Keratinocyte (primary cell): ENCODE measurements around the gene DNAJA3. TPM values are rescaled to one million over a fixed set of nuclear protein-coding genes. Genes with fewer than 3 reads are reported as not detected.

Experiments
- DNase-seq: peaks from one replicate; pipeline ENCODE4 v3.0.0-alpha.2; 2011; ENCODE audit warnings: low read depth, missing footprints, low spot score
- FAIRE-seq: peaks from 2 replicates; lab custom pipeline; 2011; peaks lifted over from hg19 to GRCh38; lab: Jason Lieb, UNC
- H2AFZ ChIP-seq: 2 replicates; pipeline ENCODE4 v1.6.0; 2012; ENCODE audit warnings: low read length, control low read depth, inconsistent platforms; ENCODE audit not compliant: control insufficient read depth
- H3K27ac ChIP-seq: 2 replicates; pipeline ENCODE4 v1.5.1; 2011; ENCODE audit warnings: low read length; ENCODE audit not compliant: control insufficient read depth, insufficient read depth
- H3K27me3 ChIP-seq: 3 replicates; pipeline ENCODE4 v1.6.0; 2011; ENCODE audit warnings: low read length; ENCODE audit not compliant: control insufficient read depth, insufficient read depth; ENCODE audit errors: extremely low read depth
- H3K36me3 ChIP-seq, 2 experiments: 2 replicates in 1 of 2; 3 replicates in 1 of 2; pipeline ENCODE4 v1.5.1; 2011; ENCODE audit warnings: low read length in 2 of 2, mild to moderate bottlenecking in 1 of 2; ENCODE audit not compliant: control insufficient read depth in 2 of 2, insufficient read depth in 2 of 2; ENCODE audit errors: extremely low read depth in 1 of 2
- H3K4me1 ChIP-seq: 3 replicates; pipeline ENCODE4 v1.5.1; 2011; ENCODE audit warnings: low read length; ENCODE audit not compliant: control insufficient read depth, insufficient read depth; ENCODE audit errors: extremely low read depth
- H3K4me2 ChIP-seq: 3 replicates; pipeline ENCODE4 v1.6.0; 2011; ENCODE audit warnings: low read depth, low read length; ENCODE audit not compliant: control insufficient read depth, insufficient read depth; ENCODE audit errors: extremely low read depth
- H3K4me3 ChIP-seq, 3 experiments: fragments of 200-600 bp in 1 of 3; sonication (generic) in 1 of 3; 2 replicates in 2 of 3; 3 replicates in 1 of 3; pipeline ENCODE4 v1.5.1; 2011 to 2016; ENCODE audit warnings: low read length in 3 of 3, mild to moderate bottlenecking in 3 of 3, control low read depth in 2 of 3, inconsistent platforms in 1 of 3, low read depth in 1 of 3, mixed read lengths in 1 of 3, mixed run types in 1 of 3, moderate library complexity in 1 of 3; ENCODE audit not compliant: control insufficient read depth in 2 of 3, insufficient read depth in 2 of 3; ENCODE audit errors: extremely low read depth in 1 of 3
- H3K79me2 ChIP-seq: 2 replicates; pipeline ENCODE4 v1.6.0; 2012; ENCODE audit warnings: low read length; ENCODE audit not compliant: control insufficient read depth, insufficient read depth
- H3K9ac ChIP-seq: 3 replicates; pipeline ENCODE4 v1.6.0; 2011; ENCODE audit warnings: low read length; ENCODE audit not compliant: control insufficient read depth, insufficient read depth; ENCODE audit errors: extremely low read depth
- H3K9me1 ChIP-seq: 3 replicates; pipeline ENCODE4 v1.6.0; 2011; ENCODE audit warnings: low read length; ENCODE audit not compliant: control insufficient read depth, insufficient read depth; ENCODE audit errors: extremely low read depth
- H3K9me3 ChIP-seq: 2 replicates; pipeline ENCODE4 v1.5.1; 2012; ENCODE audit warnings: low read depth, low read length; ENCODE audit not compliant: control insufficient read depth
- H4K20me1 ChIP-seq: 3 replicates; pipeline ENCODE4 v1.6.0; 2011; ENCODE audit warnings: low read length; ENCODE audit not compliant: control insufficient read depth, insufficient read depth; ENCODE audit errors: extremely low read depth
- EZH2 ChIP-seq: IDR thresholded peaks from one replicate; pipeline ENCODE4 v1.6.1; 2012; ENCODE audit warnings: inconsistent platforms, mild to moderate bottlenecking, low read length, moderate library complexity
- dilution Hi-C: fragments of 300-500 bp; cut with MboI; formaldehyde crosslinking; loops from one replicate; pipeline ENCODE4 v1.7.0; 2020; ENCODE audit warnings: low sequenced_read_pairs; ENCODE audit not compliant: extremely low pct_ligation_motif_present
- polyA plus RNA-seq, 5 experiments: library from polyadenylated mRNA; depleted of rRNA in 3 of 5; stranded (reverse) in 3 of 5; stranded (forward) in 1 of 5; unstranded in 1 of 5; fragments of >200 nt; gene quantifications; 1 replicate in 1 of 5; 2 replicates in 3 of 5; 3 replicates in 1 of 5; pipeline versions ENCODE4 v1.2.1 to v1.2.3, GENCODE V29; 2011 to 2012; ENCODE audit warnings: missing spikeins in 2 of 5, low read depth in 1 of 5, low replicate concordance in 1 of 5
- TF ChIP-seq, protein P1 (sequence below), 3 experiments: IDR thresholded peaks in 1 of 3; conservative IDR thresholded peaks in 1 of 3; optimal IDR thresholded peaks in 1 of 3; 2 replicates in 2 of 3; 3 replicates in 1 of 3; pipeline versions ENCODE3 to v1.5.1; 2011; ENCODE audit warnings: low read length in 3 of 3, mild to moderate bottlenecking in 3 of 3, moderate library complexity in 2 of 3, control low read depth in 1 of 3, inconsistent platforms in 1 of 3; ENCODE audit not compliant: insufficient read depth in 2 of 3; ENCODE audit errors: extremely low read depth in 1 of 3

The DNAJA3 gene
- polyA plus RNA-seq, 1 donor (not counting 4 experiments of a cell fraction or from before 2014, with no cell fraction given) = 48.4 TPM

DNA sequence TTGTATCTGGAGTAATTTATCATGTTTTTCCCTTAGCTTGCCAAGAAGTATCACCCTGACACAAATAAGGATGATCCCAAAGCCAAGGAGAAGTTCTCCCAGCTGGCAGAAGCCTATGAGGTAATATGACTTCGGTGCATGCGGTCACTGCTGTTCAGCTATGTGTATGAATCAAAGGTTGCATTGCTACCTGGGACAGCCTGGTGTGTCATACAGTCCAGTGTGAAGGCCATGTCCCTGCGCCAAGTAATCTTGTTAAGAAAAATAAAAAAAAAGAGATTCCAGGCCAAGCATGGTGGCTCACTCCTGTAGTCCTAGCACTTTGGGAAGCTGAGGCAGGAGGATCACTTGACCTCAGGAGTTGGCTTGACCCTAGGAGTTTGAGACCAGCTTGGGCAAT lies 11.7 kb downstream of the DNAJA3 start:
- no peak overlapping the region for H3K9ac ChIP-seq
- no peak for DNase-seq
- no peaks in the 10 kb centered on the region for H3K9me3 ChIP-seq
- H3K27me3 ChIP-seq = no peaks in the 10 kb centered on the region
- H3K4me2 ChIP-seq = no peak overlapping the region
- no peak overlapping the region for H2AFZ ChIP-seq
- dilution Hi-C loops = no loop called here
- no peak for TF ChIP-seq EZH2
- peaks cover 38 to 51% of the 10 kb centered on the region in 2 experiments for H3K36me3 ChIP-seq
- no peak for FAIRE-seq
- H3K9me1 ChIP-seq = no peaks in the 10 kb centered on the region
- no peaks in the 10 kb centered on the region for H3K4me1 ChIP-seq
- no peak overlapping the region for H3K4me3 ChIP-seq
- H3K27ac ChIP-seq = no peak overlapping the region
- H3K79me2 ChIP-seq = peaks cover 28% of the 10 kb centered on the region
- peaks cover 4% of the 10 kb centered on the region for H4K20me1 ChIP-seq

DNA sequence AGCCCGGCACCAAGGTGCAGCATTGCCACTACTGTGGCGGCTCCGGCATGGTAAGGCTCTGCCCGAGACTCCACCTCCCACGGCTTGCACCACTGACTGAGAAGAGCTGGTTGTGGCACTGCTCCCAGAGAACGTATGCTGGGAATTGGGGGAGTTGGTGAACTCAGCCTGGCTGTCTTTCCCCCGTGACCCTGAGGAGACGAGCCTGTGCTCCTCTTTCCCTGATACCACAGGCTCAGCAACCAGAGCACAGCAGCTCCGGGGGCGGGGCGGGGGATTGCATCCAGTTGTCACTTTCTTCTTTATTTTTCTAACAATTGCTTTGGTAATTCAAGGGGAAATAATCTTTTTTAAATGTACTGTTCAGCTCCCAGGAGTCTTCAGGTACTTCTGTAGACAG lies 16.7 kb downstream of the DNAJA3 start:
- Histone ChIP-seq H3K4me3 (no peak overlapping the region), H4K20me1 (no peaks in the 10 kb centered on the region), H3K9ac (no peak overlapping the region), H2AFZ (no peak overlapping the region), H3K27me3 (no peaks in the 10 kb centered on the region), H3K9me1 (no peaks in the 10 kb centered on the region), H3K4me2 (no peak overlapping the region), H3K79me2 (peaks cover 2% of the 10 kb centered on the region), H3K4me1 (no peaks in the 10 kb centered on the region), H3K9me3 (no peaks in the 10 kb centered on the region), H3K36me3 (peaks cover 45 to 60% of the 10 kb centered on the region in 2 experiments), H3K27ac (no peak overlapping the region)
- dilution Hi-C loops = no loop called here
- TF ChIP-seq EZH2 = no peak
- TF ChIP-seq, protein P1, sequence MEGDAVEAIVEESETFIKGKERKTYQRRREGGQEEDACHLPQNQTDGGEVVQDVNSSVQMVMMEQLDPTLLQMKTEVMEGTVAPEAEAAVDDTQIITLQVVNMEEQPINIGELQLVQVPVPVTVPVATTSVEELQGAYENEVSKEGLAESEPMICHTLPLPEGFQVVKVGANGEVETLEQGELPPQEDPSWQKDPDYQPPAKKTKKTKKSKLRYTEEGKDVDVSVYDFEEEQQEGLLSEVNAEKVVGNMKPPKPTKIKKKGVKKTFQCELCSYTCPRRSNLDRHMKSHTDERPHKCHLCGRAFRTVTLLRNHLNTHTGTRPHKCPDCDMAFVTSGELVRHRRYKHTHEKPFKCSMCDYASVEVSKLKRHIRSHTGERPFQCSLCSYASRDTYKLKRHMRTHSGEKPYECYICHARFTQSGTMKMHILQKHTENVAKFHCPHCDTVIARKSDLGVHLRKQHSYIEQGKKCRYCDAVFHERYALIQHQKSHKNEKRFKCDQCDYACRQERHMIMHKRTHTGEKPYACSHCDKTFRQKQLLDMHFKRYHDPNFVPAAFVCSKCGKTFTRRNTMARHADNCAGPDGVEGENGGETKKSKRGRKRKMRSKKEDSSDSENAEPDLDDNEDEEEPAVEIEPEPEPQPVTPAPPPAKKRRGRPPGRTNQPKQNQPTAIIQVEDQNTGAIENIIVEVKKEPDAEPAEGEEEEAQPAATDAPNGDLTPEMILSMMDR (optimal IDR thresholded peaks at IDR 0.05 in 1 of 3, IDR thresholded peaks at IDR 0.05 in 1 of 3, conservative IDR thresholded peaks at IDR 0.05 in 1 of 3; ENCODE audit: extremely low read depth in 1 of 3, insufficient read depth in 2 of 3, low read length in 3 of 3) = no peak
- FAIRE-seq (no peak), DNase-seq (no peak)

DNA sequence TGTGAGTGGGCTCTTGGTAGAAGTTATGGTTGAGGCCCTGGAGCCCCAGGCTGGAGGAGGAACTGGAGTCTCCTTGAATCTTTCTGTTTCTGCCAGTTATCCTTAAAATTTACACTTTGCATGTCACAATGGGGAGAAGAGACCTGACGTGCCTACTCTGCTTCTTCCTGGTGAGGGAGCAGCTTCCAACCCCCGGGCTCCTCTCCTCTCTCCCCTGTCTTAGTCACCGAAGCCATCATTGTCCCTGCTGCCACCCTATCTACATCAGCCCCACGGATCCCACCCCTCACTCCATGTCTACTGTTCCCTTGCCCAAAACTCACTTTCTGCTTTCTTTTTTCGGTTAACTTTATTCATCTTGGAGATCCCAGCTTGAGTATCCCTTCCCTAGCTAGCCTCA lies 17.6 kb downstream of the DNAJA3 start:
- no peaks in the 10 kb centered on the region for H3K79me2 ChIP-seq
- DNase-seq (no peak), FAIRE-seq (no peak)
- H3K9me3 ChIP-seq = no peaks in the 10 kb centered on the region
- no peaks in the 10 kb centered on the region for H3K4me1 ChIP-seq
- no peaks in the 10 kb centered on the region for H3K27me3 ChIP-seq
- dilution Hi-C loops = no loop called here
- no peak overlapping the region for H3K4me2 ChIP-seq
- no peaks in the 10 kb centered on the region for H3K9me1 ChIP-seq
- H3K27ac ChIP-seq = no peak overlapping the region
- TF ChIP-seq, protein P1 (optimal IDR thresholded peaks at IDR 0.05 in 1 of 3, IDR thresholded peaks at IDR 0.05 in 1 of 3, conservative IDR thresholded peaks at IDR 0.05 in 1 of 3; ENCODE audit: extremely low read depth in 1 of 3, insufficient read depth in 2 of 3, low read length in 3 of 3) = no peak
- TF ChIP-seq EZH2 = no peak
- peaks cover 40 to 60% of the 10 kb centered on the region in 2 experiments for H3K36me3 ChIP-seq
- no peaks in the 10 kb centered on the region for H4K20me1 ChIP-seq
- no peak overlapping the region for H3K9ac ChIP-seq
- no peak overlapping the region for H3K4me3 ChIP-seq
- no peak overlapping the region for H2AFZ ChIP-seq
